T-helper 2 cell treated with Interferon-gamma antibody and Interleukin-4, amounts not matched to agents 5 μg/mL and 100 μg/mL, for 36 hours (primary cell): ENCODE results near the gene RHPN2.
"Not testable (repeated sequence)": the region's sequence is repeated elsewhere in the genome, so short reads cannot be mapped to it uniquely, and the experiment has no call there.

Experiments
- DNase-seq: peaks from one replicate; pipeline ENCODE4 v3.0.0; 2021; ENCODE audit warnings: low spot score
- H3K27ac Mint-ChIP-seq: one replicate; pipeline ENCODE4 v1.8.0; 2021; ENCODE audit warnings: mild to moderate bottlenecking, mixed read lengths
- H3K27me3 Mint-ChIP-seq: one replicate; pipeline ENCODE4 v1.8.0; 2021; ENCODE audit warnings: low read depth, mixed read lengths
- H3K36me3 Mint-ChIP-seq: one replicate; pipeline ENCODE4 v1.8.0; 2021; ENCODE audit warnings: low read depth, mixed read lengths
- H3K4me1 Mint-ChIP-seq: one replicate; pipeline ENCODE4 v1.8.0; 2021; ENCODE audit warnings: low read depth, mixed read lengths
- H3K4me3 Mint-ChIP-seq: one replicate; pipeline ENCODE4 v1.8.0; 2022; ENCODE audit warnings: mild to moderate bottlenecking, moderate library complexity, mixed read lengths
- H3K9me3 Mint-ChIP-seq: one replicate; pipeline ENCODE4 v1.8.0; 2021; ENCODE audit warnings: mixed read lengths

RHPN2 gene

GRCh38 chr19:32997716-32998355, 66.9 kb downstream of the RHPN2 start:
- no peak for DNase-seq
- Mint-ChIP-seq H3K36me3 (no peaks in the 10 kb centered on the region), H3K4me1 (peaks cover 9% of the 10 kb centered on the region), H3K27ac (no peak overlapping the region), H3K4me3 (no peak overlapping the region), H3K9me3 (no peaks in the 10 kb centered on the region), H3K27me3 (no peaks in the 10 kb centered on the region)

DNA sequence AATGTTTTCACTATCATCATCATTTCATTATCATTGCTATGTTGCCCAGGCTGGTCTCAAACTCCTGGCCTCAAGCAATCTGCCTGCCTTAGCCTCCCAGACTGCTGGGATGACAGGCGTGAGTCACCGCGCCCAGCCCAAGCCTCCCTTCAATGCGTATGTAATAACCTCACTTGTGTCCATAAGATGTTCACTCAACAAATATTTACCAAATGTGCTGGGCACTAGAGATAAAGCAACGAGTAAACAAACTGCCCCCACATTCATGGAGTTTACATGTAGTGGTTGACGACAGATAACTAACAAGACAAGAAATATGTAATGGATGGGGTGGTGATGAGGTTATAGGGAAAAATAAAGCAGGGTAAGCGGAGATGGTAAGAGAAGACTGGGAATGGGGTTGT, 67.6 kb downstream of the RHPN2 start:
- not testable (repeated sequence) for H3K4me3 Mint-ChIP-seq, H3K9me3 Mint-ChIP-seq, H3K27me3 Mint-ChIP-seq, DNase-seq, H3K4me1 Mint-ChIP-seq, H3K27ac Mint-ChIP-seq, H3K36me3 Mint-ChIP-seq

- DNase-seq, H3K4me3 Mint-ChIP-seq, H3K36me3 Mint-ChIP-seq, H3K27me3 Mint-ChIP-seq, H3K4me1 Mint-ChIP-seq, H3K27ac Mint-ChIP-seq, H3K9me3 Mint-ChIP-seq: not testable (repeated sequence)
Measured at GRCh38 chr19:32995966-32996365, 68.7 kb downstream of the RHPN2 start.

DNA sequence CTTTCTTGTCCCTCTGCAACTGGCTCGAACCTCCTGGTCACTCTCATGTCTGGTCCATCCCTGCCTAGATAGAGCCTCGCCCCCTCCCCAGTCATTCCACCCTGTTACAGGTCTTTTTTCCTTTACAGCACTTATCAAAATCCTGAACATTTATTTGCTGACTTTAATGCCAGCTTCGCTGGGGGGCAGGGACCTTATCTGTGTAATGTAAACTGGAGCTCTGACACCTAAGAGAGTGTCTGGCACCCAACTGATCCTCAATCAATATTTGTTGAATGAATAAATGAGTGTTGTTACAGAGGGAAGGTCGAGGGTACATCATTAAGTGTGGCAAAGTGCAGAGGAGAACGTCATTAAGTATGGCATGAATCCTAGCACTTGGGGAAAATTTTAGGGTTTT, 76.0 kb downstream of the RHPN2 start:
- H3K4me3 Mint-ChIP-seq, result no peak overlapping the region
- DNase-seq, result no peak
- H3K9me3 Mint-ChIP-seq, result no peaks in the 10 kb centered on the region
- no peaks in the 10 kb centered on the region for H3K27me3 Mint-ChIP-seq
- H3K27ac Mint-ChIP-seq, result no peak overlapping the region
- H3K4me1 Mint-ChIP-seq, result no peaks in the 10 kb centered on the region
- H3K36me3 Mint-ChIP-seq, result no peaks in the 10 kb centered on the region

DNA sequence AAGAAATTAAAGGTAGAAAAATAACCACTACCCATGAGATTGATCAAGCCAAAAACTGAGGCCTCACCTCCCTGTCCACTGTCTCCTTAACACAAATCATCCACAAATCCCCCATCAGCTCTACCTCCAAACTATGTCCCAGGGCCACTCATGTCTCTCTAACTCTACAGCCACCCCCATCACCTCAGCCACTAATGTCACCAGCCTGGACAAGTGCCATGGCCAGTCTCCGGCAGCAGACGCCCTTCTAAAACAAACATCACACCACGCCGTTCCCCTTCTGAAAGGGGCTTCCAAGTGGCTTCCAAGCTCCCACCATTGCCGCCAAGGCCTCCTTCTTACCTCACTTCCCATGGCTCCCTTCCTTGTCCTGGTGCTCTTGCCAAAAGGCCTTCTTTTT, 76.4 kb downstream of the RHPN2 start:
- H3K9me3 Mint-ChIP-seq, H3K4me1 Mint-ChIP-seq, H3K27me3 Mint-ChIP-seq, H3K36me3 Mint-ChIP-seq, H3K27ac Mint-ChIP-seq, DNase-seq, H3K4me3 Mint-ChIP-seq: not testable (repeated sequence)

DNA sequence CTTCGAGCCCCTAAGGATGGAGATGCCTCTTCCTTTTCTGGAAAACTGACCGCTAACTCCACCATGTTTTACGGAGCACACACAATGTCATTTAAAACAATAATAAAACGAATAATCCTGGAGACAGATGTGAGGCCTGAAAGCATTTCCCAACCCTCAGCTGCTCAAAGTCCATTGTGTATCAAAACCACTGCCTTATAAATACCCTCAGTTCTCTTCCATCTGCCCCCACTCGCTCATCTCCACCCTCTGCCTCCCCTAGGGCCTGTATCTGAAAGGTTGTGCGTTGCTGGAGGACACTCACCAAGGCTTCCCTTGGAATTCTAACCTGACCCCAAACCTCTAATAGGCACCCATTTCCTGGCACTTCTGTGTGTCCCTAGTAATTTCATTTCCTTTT, 82.2 kb downstream of the RHPN2 start:
- DNase-seq, H3K27ac Mint-ChIP-seq, H3K4me3 Mint-ChIP-seq, H3K27me3 Mint-ChIP-seq, H3K4me1 Mint-ChIP-seq, H3K9me3 Mint-ChIP-seq, H3K36me3 Mint-ChIP-seq: not testable (repeated sequence)

DNA sequence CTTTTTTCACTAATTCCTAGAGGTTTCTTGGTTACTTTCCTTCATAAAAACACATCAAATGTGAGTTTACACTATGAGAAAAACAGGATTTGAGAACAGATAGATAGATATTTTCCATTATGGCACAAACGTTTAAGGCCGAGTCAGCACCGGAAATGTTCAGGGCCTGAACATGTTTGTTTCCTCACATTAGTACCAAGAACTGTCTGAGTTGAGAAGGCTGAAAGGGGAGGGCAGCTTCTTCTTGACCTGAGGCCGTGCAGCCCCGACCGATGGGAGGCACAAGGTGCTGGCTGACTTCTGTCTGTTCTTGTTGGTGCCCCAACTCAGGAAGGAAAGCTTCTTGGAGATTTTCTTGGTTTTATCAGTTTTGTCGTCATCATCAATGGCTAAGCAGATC, 84.9 kb downstream of the RHPN2 start:
- H3K36me3 Mint-ChIP-seq, H3K27me3 Mint-ChIP-seq, H3K27ac Mint-ChIP-seq, DNase-seq, H3K4me1 Mint-ChIP-seq, H3K4me3 Mint-ChIP-seq, H3K9me3 Mint-ChIP-seq: not testable (repeated sequence)

GRCh38 chr19:32977813-32978212, 86.9 kb downstream of the RHPN2 start:
- H3K9me3 Mint-ChIP-seq, H3K4me1 Mint-ChIP-seq, H3K27me3 Mint-ChIP-seq, H3K27ac Mint-ChIP-seq, DNase-seq, H3K4me3 Mint-ChIP-seq: not testable (repeated sequence)
- peaks cover 11% of the 10 kb centered on the region for H3K36me3 Mint-ChIP-seq

DNA sequence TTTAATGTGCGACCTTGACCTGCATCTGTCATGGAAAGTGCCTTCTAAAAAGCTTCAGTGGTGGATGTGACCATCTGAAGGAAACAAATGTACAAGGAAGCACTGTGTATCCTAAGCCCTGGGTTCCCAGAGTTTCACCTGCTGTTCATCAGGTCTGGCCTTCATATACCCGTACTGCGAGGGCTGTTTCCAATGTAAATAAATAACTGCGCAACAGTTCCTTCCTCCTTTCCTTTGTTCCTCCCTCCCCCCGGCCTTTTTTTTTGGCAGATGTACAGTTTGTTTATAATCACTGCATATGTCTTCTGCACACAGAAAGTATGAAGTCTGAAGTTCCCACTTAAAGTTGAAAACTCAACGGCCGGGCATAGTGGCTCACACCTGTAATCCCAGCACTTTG, 87.4 kb downstream of the RHPN2 start:
- Mint-ChIP-seq H3K9me3 (no peaks in the 10 kb centered on the region), H3K4me3 (no peak overlapping the region), H3K4me1 (peaks cover 4% of the 10 kb centered on the region), H3K27me3 (no peaks in the 10 kb centered on the region), H3K27ac (no peak overlapping the region), H3K36me3 (peaks cover 11% of the 10 kb centered on the region)
- DNase-seq, result no peak

- Mint-ChIP-seq H3K36me3 (peaks cover 14% of the 10 kb centered on the region), H3K4me1 (peaks cover 4% of the 10 kb centered on the region)
- peak; percentile 34 for DNase-seq
Measured at GRCh38 chr19:32976223-32976805, 88.4 kb downstream of the RHPN2 start.

DNA sequence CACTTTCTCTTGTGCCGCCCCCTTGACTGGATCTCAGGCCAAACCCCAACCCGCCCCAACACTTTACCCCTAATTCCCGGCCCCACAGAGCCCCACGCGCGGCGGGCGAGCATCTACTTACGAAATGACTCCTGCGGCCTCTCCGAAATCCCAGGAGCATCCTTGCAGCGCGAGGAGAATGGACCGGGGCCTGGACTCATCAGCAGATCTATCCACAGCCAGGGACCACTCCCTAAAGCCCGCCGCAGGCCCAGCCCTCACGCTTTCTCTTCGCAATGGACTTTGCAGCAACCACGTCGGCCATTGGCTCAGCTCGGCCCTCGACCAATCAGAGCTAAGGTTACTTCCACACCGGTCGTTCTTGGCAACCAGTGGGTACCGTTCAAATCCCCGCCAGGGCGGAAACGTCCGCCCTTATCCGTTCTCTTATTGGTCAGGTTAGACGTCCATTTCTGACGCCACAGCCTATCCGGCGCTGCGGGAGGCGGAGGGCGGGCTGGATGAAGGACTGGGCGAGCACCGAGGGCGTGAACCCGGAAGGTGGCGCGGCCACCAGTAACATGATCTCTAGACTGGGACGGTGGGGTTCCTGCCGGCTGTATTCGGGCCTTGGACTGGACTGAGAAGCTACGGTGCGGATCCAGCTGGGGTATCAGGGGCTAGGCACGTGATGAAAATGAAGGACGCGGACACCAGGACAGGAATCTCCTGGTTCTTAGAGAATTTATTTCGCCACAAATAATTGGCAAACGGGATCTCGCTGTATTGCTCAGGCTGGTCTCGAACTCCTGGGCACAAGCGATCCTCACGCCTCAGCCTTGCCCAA, 92.8 kb downstream of the RHPN2 start, which contains the start of the genes CEP89 and FAAP24:
Gene CEP89, minus strand, starts transcription at position 244 of the 826 bp plus-strand sequence. Its CDS starts 84 bp downstream, at position 160.
Gene FAAP24, plus strand, starts transcription at position 528 of the 826 bp plus-strand sequence. CDS start 955 bp downstream, outside the sequence.
- H3K4me1 Mint-ChIP-seq, result peaks cover 10% of the 10 kb centered on the region
- no peaks in the 10 kb centered on the region for H3K27me3 Mint-ChIP-seq
- peak within 1 kb of the TSS; percentile 98 for H3K4me3 Mint-ChIP-seq
- peak; percentile 98 for DNase-seq
- peaks cover 21% of the 10 kb centered on the region for H3K36me3 Mint-ChIP-seq
- peak within 1 kb of the TSS; percentile 90 for H3K27ac Mint-ChIP-seq
- H3K9me3 Mint-ChIP-seq, result no peaks in the 10 kb centered on the region

More at GRCh38 chr19:32976223-32976805, 88.4 kb downstream of the RHPN2 start:
- no peaks in the 10 kb centered on the region for H3K9me3 Mint-ChIP-seq
- H3K4me3 Mint-ChIP-seq, result no peak overlapping the region
- no peaks in the 10 kb centered on the region for H3K27me3 Mint-ChIP-seq
- no peak overlapping the region for H3K27ac Mint-ChIP-seq

DNA sequence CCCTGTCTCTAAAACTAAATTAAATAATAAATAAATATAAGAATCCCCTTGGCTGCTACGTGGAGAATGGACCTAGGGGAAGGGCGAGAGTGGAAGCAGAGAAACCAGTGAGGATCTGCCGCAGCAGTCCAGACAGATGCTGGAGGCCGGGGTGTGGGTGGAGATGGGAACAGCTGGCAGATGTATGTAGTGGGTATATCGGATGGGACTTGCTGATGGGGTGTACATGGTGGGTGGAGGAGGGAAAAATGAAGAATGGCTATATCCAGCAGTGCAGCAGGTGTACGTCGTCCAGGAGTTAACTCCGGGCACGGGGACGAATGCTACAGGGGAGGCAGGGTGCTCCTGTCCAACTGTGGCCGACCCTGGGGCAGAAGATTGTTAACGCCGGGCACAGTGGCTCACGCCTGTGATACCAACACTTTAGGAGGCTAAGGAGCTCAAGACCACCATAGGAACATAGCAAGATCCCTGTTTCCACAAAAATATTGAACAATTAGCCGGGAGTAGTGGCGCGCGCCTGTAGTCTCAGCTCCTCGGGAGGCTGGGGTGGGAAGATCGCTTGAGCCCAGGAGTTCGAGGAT, 93.6 kb downstream of the RHPN2 start:
- no peaks in the 10 kb centered on the region for H3K27me3 Mint-ChIP-seq
- peaks cover 16% of the 10 kb centered on the region for H3K36me3 Mint-ChIP-seq
- peak overlapping the region; percentile 77 for H3K27ac Mint-ChIP-seq
- no peaks in the 10 kb centered on the region for H3K9me3 Mint-ChIP-seq
- DNase-seq, result no peak
- H3K4me1 Mint-ChIP-seq, result peaks cover 7% of the 10 kb centered on the region
- H3K4me3 Mint-ChIP-seq, result peak overlapping the region; percentile 98

- H3K4me1 Mint-ChIP-seq, result peaks cover 7% of the 10 kb centered on the region
- H3K27me3 Mint-ChIP-seq, result no peaks in the 10 kb centered on the region
- no peak for DNase-seq
- no peak overlapping the region for H3K4me3 Mint-ChIP-seq
- H3K9me3 Mint-ChIP-seq, result no peaks in the 10 kb centered on the region
- no peak overlapping the region for H3K27ac Mint-ChIP-seq
- peaks cover 10% of the 10 kb centered on the region for H3K36me3 Mint-ChIP-seq
Measured at GRCh38 chr19:32969549-32969948, 95.1 kb downstream of the RHPN2 start.

DNA sequence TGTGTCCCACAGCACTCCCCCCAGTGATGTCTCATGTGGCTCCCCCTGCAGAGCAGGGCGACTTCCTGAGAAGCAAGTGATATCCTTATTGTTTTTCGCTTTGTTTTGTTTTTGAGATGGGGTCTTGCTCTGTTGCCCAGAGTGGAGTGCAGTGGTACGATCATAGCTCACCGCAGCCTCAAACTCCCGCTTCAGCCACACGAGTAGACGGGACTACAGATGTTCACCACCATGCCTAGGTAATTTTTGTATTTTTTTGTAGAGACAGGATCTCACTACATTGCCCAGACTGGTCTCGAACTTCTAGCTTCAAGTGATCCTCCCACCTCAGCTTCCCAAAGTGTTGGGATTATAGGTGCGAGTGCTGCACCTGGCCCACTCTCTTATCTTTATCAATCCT, 97.9 kb downstream of the RHPN2 start:
- no peak overlapping the region for H3K27ac Mint-ChIP-seq
- H3K36me3 Mint-ChIP-seq, result peaks cover 18% of the 10 kb centered on the region
- H3K27me3 Mint-ChIP-seq, result no peaks in the 10 kb centered on the region
- peaks cover 7% of the 10 kb centered on the region for H3K4me1 Mint-ChIP-seq
- no peak for DNase-seq
- no peaks in the 10 kb centered on the region for H3K9me3 Mint-ChIP-seq
- no peak overlapping the region for H3K4me3 Mint-ChIP-seq
